DMS 273 treated with DMSO at 0.1 percent for 48 hours (cell line): ENCODE results near the gene EFCAB12.
"Not testable (repeated sequence)": the region's sequence is repeated elsewhere in the genome, so short reads cannot be mapped to it uniquely, and the experiment has no call there.

Experiments
- DNase-seq: peaks from one replicate; lab custom pipeline; 2025; lab: John Stamatoyannopoulos, UW

EFCAB12 gene

GRCh38 chr3:129365296-129366136 lies 62.9 kb downstream of the EFCAB12 start:
- DNase-seq = no peak

GRCh38 chr3:129364811-129365210 lies 63.6 kb downstream of the EFCAB12 start:
- not testable (repeated sequence) for DNase-seq

- not testable (repeated sequence) for DNase-seq
Measured at GRCh38 chr3:129363356-129363755, 65.1 kb downstream of the EFCAB12 start.

- DNase-seq = no peak
Measured at GRCh38 chr3:129360705-129361460, 67.6 kb downstream of the EFCAB12 start.

GRCh38 chr3:129360171-129360611 lies 68.2 kb downstream of the EFCAB12 start:
- DNase-seq = no peak

GRCh38 chr3:129358772-129359371 lies 69.6 kb downstream of the EFCAB12 start:
- no peak for DNase-seq

DNA sequence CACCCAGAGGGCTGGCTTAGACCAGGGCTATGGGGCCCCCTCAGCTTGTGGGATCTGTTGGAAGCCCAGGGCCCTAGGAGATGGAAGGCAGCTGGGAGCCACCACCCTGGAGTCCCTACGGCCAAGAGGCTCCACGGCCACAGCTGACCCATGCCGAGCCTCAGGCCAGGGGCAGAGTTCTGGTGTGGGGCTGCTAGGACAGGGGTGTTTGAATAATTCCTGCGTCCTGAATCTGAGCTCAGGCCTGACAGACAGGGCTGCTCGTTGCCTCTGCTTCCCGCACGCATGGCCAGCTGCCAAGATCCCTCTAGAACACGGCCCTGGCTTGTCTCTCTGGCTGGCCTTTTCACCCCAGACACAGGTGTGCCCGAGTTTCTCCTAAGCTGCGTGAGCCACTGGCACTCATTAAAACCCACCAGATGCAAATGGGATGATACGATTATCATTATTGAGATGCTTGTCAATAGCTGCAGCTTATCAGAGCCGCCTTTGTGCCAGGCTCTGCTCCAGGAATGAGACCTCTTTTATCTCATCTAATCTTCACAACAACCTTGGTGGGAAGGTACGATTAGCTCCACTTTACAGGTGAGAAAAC lies 70.2 kb downstream of the EFCAB12 start:
- no peak for DNase-seq

DNA sequence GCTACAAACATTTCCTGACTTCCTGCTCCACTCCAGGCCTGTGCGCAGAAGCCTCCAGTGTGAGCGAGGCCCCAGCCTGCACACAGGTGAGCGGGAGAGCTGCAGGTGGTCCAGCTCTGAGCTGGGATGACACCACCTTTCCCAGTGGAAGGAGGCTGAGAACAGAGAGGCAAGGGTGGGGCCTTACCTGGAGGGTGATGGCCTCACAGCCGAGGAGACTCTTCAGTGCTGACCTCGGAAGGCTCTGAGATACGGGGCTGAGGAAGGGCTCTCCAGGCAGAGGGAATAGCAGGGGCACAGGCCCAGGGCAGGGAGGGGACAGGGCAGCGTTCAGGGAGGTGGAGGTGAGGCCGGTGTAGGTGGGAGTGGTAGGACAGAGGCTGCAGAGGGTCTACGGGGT lies 70.8 kb downstream of the EFCAB12 start:
- no peak for DNase-seq

DNA sequence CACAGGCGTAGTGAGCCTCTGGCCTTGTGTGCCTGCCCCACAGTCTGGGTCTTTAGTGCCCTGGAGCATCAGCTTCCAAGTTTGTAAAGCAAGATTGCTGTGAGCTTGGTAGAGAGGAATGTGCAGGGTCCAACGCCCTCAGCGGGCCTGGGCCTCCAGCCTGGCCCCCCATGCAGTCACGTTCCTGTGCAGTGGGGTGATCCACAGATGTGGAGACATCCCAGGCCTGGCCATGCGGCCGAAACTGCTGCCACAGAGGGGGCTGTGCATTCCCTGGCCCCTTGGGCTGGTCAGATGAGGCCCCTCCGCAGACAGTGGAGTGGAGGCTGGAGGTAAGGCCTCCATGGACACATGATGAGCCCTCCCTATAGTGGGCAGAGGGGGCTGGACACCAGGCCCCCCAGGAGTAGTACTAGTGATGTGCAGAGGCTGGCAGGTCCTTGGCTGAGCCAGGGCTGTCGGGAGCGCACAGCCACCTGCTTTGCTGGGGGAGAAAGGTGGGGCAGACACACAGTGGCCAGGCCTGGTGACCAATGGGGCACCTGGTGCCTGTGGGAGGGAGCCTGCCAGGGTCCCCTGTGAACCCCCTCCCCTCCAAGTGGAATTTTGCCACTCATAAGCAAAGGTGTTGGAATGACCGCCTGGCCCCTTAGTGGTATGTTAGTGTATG lies 71.5 kb downstream of the EFCAB12 start:
- no peak for DNase-seq

GRCh38 chr3:129353589-129353941 lies 74.9 kb downstream of the EFCAB12 start:
- DNase-seq = no peak

- DNase-seq = no peak
Measured at GRCh38 chr3:129352650-129353588, 75.5 kb downstream of the EFCAB12 start.

GRCh38 chr3:129352045-129352444 lies 76.4 kb downstream of the EFCAB12 start:
- DNase-seq = no peak
